Stimulated activated CD8-positive, alpha-beta memory T cell treated with anti-CD3 and anti-CD28 coated beads, Interleukin-7, amount 100 ng/mL, for 24 hours (primary cell): ENCODE measurements around the gene CAMTA1.

Experiments
- DNase-seq: peaks from one replicate; pipeline ENCODE4 v3.0.0-alpha.2; 2020; ENCODE audit warnings: low read depth

Gene CAMTA1

DNA sequence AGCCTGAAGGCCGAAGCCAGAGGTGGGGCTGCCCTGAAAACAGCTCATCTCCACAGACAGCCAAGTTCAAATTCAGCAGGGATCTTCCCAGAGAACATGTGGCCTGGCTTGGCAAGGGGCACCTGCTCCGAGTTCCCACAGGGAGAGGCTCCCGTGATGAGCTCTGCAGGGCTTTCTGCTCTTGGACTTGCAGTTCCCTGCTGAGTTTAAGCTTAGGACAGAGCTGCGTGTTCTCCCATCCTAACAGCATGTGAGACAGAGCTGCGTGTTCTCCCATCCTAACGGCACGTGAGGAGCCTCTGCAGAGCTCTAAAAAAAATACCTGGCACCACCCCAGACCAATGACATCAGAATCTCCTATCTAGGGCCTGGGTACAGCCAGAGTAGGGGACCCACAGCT lies 872.8 kb downstream of the CAMTA1 start:
- DNase-seq, result no peak

DNA sequence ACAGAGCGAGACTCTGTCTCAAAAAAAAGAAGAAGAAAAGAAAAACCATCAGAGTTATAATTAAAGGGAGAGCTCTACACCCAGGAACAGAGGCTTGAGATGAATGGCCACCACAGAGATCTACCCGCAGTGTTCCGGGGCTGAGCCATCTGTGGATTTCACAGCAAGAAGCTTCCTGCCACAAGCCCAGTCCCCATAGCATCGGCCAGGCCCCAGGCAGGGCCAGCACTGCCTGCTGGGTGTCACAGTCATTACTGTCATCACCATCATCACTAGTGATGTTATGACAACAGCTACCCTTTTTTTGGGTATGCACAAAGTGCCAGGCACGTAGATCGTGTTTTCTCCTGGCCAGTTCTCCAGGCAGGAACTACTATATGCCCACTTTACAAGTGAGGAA lies 874.3 kb downstream of the CAMTA1 start:
- DNase-seq, result no peak

GRCh38 chr1:7663451-7664146 lies 878.3 kb downstream of the CAMTA1 start:
- DNase-seq, result no peak

DNA sequence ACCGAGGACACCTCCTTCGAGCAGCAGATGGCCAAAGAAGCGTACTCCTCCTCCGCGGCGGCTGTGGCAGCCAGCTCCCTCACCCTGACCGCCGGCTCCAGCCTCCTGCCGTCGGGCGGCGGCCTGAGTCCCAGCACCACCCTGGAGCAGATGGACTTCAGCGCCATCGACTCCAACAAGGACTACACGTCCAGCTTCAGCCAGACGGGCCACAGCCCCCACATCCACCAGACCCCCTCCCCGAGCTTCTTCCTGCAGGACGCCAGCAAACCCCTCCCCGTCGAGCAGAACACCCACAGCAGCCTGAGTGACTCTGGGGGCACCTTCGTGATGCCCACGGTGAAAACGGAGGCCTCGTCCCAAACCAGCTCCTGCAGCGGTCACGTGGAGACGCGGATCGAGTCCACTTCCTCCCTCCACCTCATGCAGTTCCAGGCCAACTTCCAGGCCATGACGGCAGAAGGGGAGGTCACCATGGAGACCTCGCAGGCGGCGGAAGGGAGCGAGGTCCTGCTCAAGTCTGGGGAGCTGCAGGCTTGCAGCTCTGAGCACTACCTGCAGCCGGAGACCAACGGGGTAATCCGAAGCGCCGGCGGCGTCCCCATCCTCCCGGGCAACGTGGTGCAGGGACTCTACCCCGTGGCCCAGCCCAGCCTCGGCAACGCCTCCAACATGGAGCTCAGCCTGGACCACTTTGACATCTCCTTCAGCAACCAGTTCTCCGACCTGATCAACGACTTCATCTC lies 879.1 kb downstream of the CAMTA1 start:
- DNase-seq, result no peak

- no peak for DNase-seq
These were observed 879.6 kb downstream of the CAMTA1 start for GRCh38 chr1:7664893-7665250.

DNA sequence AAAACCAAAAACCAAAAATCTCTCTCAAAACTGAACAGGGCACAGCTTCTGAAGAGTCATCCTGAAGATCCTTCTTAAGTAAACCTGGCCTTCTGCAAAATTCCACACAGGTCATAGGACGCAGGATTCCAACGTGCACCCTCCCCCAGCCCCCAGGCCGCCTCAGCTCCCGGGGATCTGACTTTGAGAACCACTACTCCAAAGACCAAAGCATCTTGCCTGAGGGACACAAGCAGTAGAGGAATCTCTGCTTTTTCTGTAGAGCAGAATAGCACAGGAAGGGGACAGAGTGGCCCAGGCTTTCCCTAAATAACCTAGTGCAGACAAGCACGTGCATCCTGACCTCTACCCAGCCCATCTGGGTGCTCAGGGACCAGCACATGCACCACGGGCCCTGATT lies 881.0 kb downstream of the CAMTA1 start:
- no peak for DNase-seq

DNA sequence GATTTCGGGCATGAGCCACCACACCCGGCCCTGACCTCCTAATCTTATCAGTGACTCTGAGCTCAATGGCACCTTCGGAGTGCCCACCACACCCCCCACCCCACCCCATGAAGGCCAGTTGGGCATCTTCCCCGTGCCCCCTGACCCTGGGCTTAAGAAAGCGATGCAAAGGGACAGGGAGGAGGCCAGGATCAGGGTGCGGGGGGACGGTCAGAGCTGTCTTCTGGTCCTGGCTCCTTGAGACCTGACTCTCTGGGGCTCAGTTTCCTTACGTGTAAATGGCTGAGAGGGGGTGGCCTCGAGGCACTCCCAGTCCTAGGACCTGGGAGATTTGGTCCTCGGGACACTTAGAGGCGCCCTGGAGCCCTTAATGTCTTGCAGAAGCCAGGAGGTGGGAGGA lies 881.9 kb downstream of the CAMTA1 start:
- no peak for DNase-seq

DNA sequence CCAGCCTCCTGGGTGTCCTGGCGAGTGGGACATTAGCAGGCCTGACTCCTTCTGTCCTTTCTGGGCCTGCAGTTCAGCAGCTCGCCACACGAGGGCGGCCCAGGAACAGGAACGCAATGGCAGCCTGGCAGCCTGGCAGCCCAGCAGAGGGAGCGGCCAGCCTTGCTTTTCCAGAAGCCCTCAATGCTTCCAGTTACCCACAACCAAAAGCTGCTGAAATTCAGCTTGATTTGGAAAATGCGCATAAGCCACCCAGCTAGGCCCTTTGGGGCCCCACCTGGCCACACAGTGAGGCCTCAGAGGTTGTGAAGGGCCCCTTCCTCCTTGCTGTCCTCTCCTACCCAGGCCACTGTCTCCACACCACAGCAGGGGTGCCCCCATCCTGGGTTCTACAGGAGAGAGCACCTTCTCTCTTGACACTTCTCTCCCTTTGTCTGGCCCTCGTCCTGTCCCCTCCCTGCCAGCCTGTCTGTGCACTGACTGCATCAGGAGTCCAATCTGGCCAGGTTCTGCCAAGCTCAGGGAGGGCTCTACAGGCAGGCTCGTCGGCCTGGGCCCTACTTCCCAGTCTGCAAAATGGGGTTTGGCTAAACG lies 882.5 kb downstream of the CAMTA1 start:
- peak; percentile 77 for DNase-seq

DNA sequence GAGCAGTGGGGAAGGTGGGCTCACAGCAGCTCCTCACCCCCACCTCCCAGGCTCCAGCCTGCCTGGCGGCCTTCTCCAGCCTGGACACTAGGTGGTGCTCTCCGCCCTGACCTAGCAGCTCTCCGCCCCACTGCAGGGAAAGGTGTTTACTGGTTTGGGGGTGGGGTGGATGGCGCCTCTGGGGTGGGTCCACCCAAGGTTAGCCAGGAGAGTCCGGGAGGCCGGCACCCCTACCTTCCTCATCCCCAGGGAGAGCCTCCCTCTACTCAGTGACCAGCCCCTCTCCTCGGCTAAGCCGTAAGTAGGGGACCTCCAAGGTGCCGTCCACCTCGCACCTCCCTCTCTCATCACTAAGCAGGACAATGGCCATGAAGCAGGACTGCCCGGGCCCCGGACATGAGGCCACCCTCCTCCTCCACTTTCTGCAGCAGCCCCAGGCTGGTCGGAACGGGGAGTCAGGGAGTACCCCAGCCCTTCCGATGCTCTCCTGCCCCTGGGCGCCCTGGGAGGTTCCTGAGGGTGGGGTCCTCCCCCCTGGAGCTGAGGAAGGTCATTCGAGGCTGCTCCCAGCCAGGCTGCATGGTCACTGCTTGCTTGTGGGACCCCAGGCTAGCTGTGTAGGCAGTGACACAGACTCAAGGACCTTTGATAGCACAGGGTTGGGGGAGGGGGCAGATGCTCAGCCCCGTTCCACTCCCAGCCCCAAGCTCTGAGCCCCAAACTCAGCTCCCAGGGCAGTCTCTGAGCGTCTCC lies 884.5 kb downstream of the CAMTA1 start:
- DNase-seq, result peak; percentile 18

- no peak for DNase-seq
These were observed 885.3 kb downstream of the CAMTA1 start for GRCh38 chr1:7670334-7671145.

GRCh38 chr1:7671146-7671465 lies 885.9 kb downstream of the CAMTA1 start:
- no peak for DNase-seq

GRCh38 chr1:7671676-7672075 lies 886.4 kb downstream of the CAMTA1 start:
- DNase-seq, result no peak

DNA sequence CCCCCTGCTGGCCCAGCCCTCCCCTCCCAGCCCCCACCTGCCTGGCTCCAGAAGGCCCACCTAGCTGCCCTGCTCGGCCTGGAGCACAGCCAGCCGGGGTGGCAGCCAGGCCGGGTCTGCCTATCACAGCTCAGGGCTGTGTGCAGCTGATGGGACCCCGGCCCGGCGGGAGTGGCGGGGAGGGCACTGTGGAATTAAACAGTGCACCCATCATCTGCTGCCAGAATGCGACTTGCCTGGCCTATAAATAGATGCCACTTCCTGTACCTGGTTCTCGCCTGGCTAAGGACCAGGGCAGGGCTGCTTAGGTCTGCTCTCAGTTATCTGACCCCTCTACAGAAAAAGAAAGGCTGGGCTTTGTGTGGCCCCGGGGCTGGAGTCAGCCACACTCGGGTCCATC lies 887.6 kb downstream of the CAMTA1 start:
- DNase-seq, result no peak

- DNase-seq, result no peak
These were observed 889.7 kb downstream of the CAMTA1 start for GRCh38 chr1:7674972-7675371.

- DNase-seq, result no peak
These were observed 890.4 kb downstream of the CAMTA1 start for GRCh38 chr1:7675431-7676273.

- no peak for DNase-seq
These were observed 891.2 kb downstream of the CAMTA1 start for GRCh38 chr1:7676274-7676945.

DNA sequence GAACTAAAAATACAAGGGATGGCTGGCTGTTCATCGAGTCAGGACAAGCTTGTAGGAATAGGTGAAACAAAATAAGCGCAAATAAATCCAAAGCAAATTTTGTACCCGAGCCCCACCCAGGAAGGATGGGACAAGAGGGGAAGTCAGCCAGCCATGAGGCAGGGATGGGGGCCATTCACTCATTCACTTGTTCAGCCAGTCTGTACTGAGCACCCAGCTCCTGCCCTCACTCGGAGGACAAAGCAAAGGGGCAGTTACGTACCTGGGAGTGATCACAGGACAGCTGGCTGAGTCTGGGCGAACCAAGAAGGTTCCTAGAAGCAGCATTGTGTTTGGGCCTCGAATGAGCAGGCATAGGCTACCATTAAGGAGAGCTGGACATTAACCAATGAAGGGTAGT lies 891.9 kb downstream of the CAMTA1 start:
- no peak for DNase-seq

GRCh38 chr1:7677815-7678214 lies 892.6 kb downstream of the CAMTA1 start:
- DNase-seq, result no peak

GRCh38 chr1:7678491-7679158 lies 893.4 kb downstream of the CAMTA1 start:
- DNase-seq, result no peak
